ENCODE results near the gene ABCB7.
"Not testable (repeated sequence)": the region's sequence is repeated elsewhere in the genome, so short reads cannot be mapped to it uniquely, and the experiment has no call there.

Gene ABCB7

GRCh38 chrX:75096331-75096730 is 59.8 kb downstream of the ABCB7 start:
- DNase-seq (ENCODE audit: low spot score) = no peak

DNA sequence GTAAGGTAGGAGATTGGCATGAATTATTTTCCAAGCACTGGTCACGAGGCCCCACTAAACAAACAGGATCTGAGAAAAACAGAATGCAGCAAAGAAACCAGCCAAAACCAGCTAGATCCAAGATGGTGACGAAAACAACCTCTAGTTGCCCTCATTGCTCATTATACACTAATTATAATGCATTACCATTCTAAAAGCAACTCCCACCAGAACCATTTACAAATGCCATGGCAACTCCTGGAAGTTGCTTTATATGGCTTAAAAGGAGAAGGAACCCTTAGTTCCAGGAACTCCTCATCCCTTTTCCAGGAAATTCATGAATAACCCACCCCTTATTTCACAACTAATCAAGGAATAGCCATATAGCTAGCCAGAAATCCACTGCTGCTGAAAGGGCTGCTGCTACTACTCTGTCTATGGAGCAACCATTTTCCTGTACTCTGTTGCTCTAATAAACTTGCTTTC is 69.3 kb downstream of the ABCB7 start:
- no peak for DNase-seq (ENCODE audit: low spot score)

DNA sequence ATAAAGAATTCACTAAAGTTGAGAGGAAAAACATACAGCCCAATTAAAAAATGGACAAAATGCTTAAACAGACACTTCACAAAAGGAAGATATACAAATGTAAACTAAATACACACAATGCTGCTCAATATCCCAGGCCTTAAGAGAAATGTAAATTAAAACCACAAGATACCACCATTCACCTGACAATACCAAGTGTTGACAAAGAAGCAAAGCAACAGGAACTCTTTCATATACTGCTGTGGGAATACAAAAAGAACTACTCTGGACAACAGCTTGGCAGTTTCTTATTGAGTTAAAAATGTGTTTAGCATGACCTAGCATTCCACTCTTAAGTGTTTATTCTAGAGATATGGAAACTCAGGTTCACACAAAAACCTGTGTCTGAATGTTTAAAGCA is 71.3 kb downstream of the ABCB7 start:
- no peak for DNase-seq (ENCODE audit: low spot score)

DNA sequence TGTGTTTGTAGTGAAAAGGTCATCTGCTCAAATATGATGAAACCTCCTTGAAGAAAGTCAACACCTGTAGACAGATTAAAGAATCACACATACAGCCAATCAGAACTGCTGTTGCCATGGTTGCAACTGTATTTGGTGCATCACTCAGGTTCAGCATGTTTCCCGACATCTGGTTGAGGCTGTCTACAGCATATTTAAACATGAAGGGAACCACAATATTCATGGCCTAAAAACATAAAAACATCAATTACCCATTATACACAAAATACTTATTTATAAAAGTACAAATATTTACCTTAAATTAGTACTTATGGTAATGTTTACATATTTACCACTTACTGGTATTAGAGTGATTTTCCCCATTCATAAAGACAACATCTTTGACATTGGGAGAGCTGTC is 79.7 kb downstream of the ABCB7 start:
- DNase-seq (ENCODE audit: low spot score) = no peak

GRCh38 chrX:75074475-75074874 is 81.6 kb downstream of the ABCB7 start:
- DNase-seq (ENCODE audit: low spot score) = no peak

- DNase-seq (ENCODE audit: low spot score) = no peak
Observed at GRCh38 chrX:75071334-75071733, 84.7 kb downstream of the ABCB7 start.

GRCh38 chrX:75067931-75068330 is 88.2 kb downstream of the ABCB7 start:
- DNase-seq (ENCODE audit: low spot score) = no peak

- no peak for DNase-seq (ENCODE audit: low spot score)
Observed at GRCh38 chrX:75061701-75062100, 94.4 kb downstream of the ABCB7 start.

DNA sequence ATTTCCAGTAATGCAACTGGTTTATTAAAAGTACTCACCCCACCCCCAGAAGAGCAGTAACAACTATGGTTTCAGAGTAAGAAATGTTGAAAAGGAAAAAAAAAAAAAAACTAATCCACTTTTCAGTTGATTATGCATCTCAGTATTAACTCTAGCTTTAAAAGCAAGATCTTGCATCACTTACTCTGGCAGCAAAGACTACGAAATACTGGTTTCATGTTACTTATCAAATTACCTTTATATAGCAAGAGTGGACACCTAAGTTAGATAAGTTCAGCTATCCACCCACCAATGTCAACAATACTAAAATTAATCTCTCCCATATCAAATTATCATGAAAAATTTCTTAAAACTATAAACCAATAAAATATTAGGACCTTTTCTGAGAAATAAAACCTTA is 105.0 kb downstream of the ABCB7 start:
- no peak for DNase-seq (ENCODE audit: low spot score)

DNA sequence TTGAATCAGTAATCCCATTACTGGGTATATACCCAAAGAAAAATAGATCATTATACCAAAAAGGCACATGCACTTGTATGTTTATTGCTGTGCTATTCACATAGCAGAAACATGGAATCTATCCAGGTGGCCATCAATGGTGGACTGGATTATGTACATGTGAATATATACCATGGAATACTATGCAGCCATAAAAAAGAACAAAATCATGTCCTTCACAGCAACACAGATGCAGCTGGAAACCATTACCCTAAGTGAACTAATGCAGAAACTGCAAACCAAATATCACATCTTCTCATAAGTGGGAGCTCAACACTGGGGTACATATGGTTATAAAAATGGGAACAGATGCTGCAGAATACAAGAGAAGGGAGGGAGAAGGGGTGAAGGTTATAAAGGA is 110.7 kb downstream of the ABCB7 start:
- no peak for DNase-seq (ENCODE audit: low spot score)

DNA sequence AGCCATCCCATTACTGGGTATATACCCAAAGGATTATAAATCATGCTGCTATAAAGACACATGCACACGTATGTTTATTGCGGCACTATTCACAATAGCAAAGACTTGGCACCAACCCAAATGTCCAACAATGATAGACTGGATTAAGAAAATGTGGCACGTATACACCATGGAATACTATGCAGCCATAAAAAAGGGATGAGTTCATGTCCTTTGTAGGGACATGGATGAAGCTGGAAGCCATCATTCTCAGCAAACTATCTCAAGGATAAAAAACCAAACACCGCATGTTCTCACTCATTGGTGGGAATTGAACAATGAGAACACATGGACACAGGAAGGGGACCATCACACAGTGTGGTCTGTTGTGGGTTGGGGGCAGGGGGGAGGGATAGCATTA is 111.9 kb downstream of the ABCB7 start:
- DNase-seq (ENCODE audit: low spot score) = not testable (repeated sequence)

- DNase-seq (ENCODE audit: low spot score) = peak; percentile 6
Observed at GRCh38 chrX:75038925-75039324, 117.2 kb downstream of the ABCB7 start.
